ENCODE results near the gene KCNA3. TPM values are rescaled to one million over a fixed set of nuclear protein-coding genes. Genes with fewer than 3 reads are reported as not detected.

KCNA3 gene
- total RNA-seq, 1 donor from 2014 or later = 0.62 TPM

GRCh38 chr1:110645211-110645610, 29.5 kb downstream of the KCNA3 start:
- no peak for DNase-seq (ENCODE audit: low spot score)
- intact Hi-C loops (cut with DNase I) = no loop called here

- intact Hi-C loops (cut with DNase I) = no loop called here
- DNase-seq (ENCODE audit: low spot score) = no peak
Measured at GRCh38 chr1:110643879-110644472, 30.8 kb downstream of the KCNA3 start.

GRCh38 chr1:110639724-110640386, 34.9 kb downstream of the KCNA3 start:
- intact Hi-C loops (cut with DNase I) = no loop called here
- no peak for DNase-seq (ENCODE audit: low spot score)

GRCh38 chr1:110638556-110638955, 36.2 kb downstream of the KCNA3 start:
- no peak for DNase-seq (ENCODE audit: low spot score)
- intact Hi-C loops (cut with DNase I) = no loop called here

- intact Hi-C loops (cut with DNase I) = no loop called here
- no peak for DNase-seq (ENCODE audit: low spot score)
Measured at GRCh38 chr1:110638058-110638457, 36.7 kb downstream of the KCNA3 start.

GRCh38 chr1:110637475-110637874, 37.3 kb downstream of the KCNA3 start:
- DNase-seq (ENCODE audit: low spot score) = no peak
- intact Hi-C loops (cut with DNase I) = no loop called here

- intact Hi-C loops (cut with DNase I) = no loop called here
- DNase-seq (ENCODE audit: low spot score) = no peak
Measured at GRCh38 chr1:110636149-110636935, 38.4 kb downstream of the KCNA3 start.

- no peak for DNase-seq (ENCODE audit: low spot score)
- intact Hi-C loops (cut with DNase I) = loop anchor here (2.0 kb wide), 1 partner anchor 83 kb away; no protein-coding TSS in a partner anchor
Measured at GRCh38 chr1:110635434-110635833, 39.3 kb downstream of the KCNA3 start.

- intact Hi-C loops (cut with DNase I) = loop anchor here (1.0 to 2.0 kb wide), 2 partner anchors 84 to 122 kb away; no protein-coding TSS in a partner anchor
- DNase-seq (ENCODE audit: low spot score) = peak; percentile 79
Measured at GRCh38 chr1:110634455-110635311, 40.1 kb downstream of the KCNA3 start.

- DNase-seq (ENCODE audit: low spot score) = no peak
- intact Hi-C loops (cut with DNase I) = loop anchor here (1.0 to 2.0 kb wide), 2 partner anchors 85 to 122 kb away; no protein-coding TSS in a partner anchor
Measured at GRCh38 chr1:110634086-110634454, 40.7 kb downstream of the KCNA3 start.

GRCh38 chr1:110633646-110634030, 41.1 kb downstream of the KCNA3 start:
- no peak for DNase-seq (ENCODE audit: low spot score)
- intact Hi-C loops (cut with DNase I) = loop anchor here (1.0 to 2.0 kb wide), 2 partner anchors 85 to 123 kb away; no protein-coding TSS in a partner anchor

GRCh38 chr1:110631836-110632620, 42.7 kb downstream of the KCNA3 start:
- intact Hi-C loops (cut with DNase I) = loop anchor here (2.0 kb wide), 1 partner anchor 149 kb away; no protein-coding TSS in a partner anchor
- DNase-seq (ENCODE audit: low spot score) = no peak

GRCh38 chr1:110630839-110631663, 43.7 kb downstream of the KCNA3 start:
- intact Hi-C loops (cut with DNase I) = loop anchor here (1.0 to 2.0 kb wide), 2 partner anchors 133 to 150 kb away; no protein-coding TSS in a partner anchor
- DNase-seq (ENCODE audit: low spot score) = peak; percentile 89

GRCh38 chr1:110628323-110629105, 46.2 kb downstream of the KCNA3 start:
- no peak for DNase-seq (ENCODE audit: low spot score)
- intact Hi-C loops (cut with DNase I) = no loop called here

GRCh38 chr1:110627764-110628163, 47.0 kb downstream of the KCNA3 start:
- intact Hi-C loops (cut with DNase I) = no loop called here
- DNase-seq (ENCODE audit: low spot score) = no peak

- DNase-seq (ENCODE audit: low spot score) = no peak
- intact Hi-C loops (cut with DNase I) = no loop called here
Measured at GRCh38 chr1:110626889-110627288, 47.9 kb downstream of the KCNA3 start.
